Measurements from ENCODE around the gene CPED1. TPM values are rescaled to one million over a fixed set of nuclear protein-coding genes. Genes with fewer than 3 reads are reported as not detected.

CPED1 gene
- total RNA-seq, 1 experiment from 2014 or later, result 1.8 TPM

GRCh38 chr7:121269798-121270197 lies 281.3 kb downstream of the CPED1 start:
- no peak for DNase-seq
- Histone ChIP-seq H3K4me1 (ENCODE audit: insufficient read depth, low read length) (no peaks in the 10 kb centered on the region), H4K20me1 (ENCODE audit: low read length) (no peaks in the 10 kb centered on the region), H3K9ac (ENCODE audit: low read length) (no peak overlapping the region), H3K9me2 (replicated peaks; ENCODE audit: low read length) (no peaks in the 10 kb centered on the region), H3K4me2 (ENCODE audit: low read length) (no peak overlapping the region), H3F3A (ENCODE audit: low read length, unreplicated experiment) (no peaks in the 10 kb centered on the region), H2AFZ (ENCODE audit: low read length) (no peak overlapping the region), H3K4me3 (ENCODE audit: low read length) (no peak overlapping the region), H3K27me3 (ENCODE audit: low read length) (no peaks in the 10 kb centered on the region), H3K27ac (ENCODE audit: low read length) (no peak overlapping the region), H3K36me3 (ENCODE audit: low read depth, low read length) (no peaks in the 10 kb centered on the region), H3K9me3 (ENCODE audit: low read length) (no peaks in the 10 kb centered on the region), H3K79me2 (ENCODE audit: low read length) (no peaks in the 10 kb centered on the region)
- POLR2A ChIA-PET (ENCODE audit: unreplicated experiment), result no interaction called here
- intact Hi-C loops (cut with micrococcal nuclease), result loop anchor here (10.0 kb wide), 1 partner anchor 65 kb away; no protein-coding TSS in a partner anchor
- BruUV-seq (replicated peaks), result no TSS peak
- CTCF ChIA-PET, result no interaction called here
- ATAC-seq, result no peak
- TF ChIP-seq CTCF (conservative IDR thresholded peaks at IDR 0.05; ENCODE audit: low read depth, low read length), result no peak
- no peak for TF ChIP-seq EZH2phosphoT487 (IDR thresholded peaks at IDR 0.05; ENCODE audit: borderline replicate concordance, low read length)
- TF ChIP-seq EZH2 (IDR thresholded peaks at IDR 0.05; ENCODE audit: low read length, unreplicated experiment), result no peak

- POLR2A ChIA-PET (ENCODE audit: unreplicated experiment), result no interaction called here
- Histone ChIP-seq H3K79me2 (ENCODE audit: low read length) (no peaks in the 10 kb centered on the region), H4K20me1 (ENCODE audit: low read length) (no peaks in the 10 kb centered on the region), H3K9me2 (replicated peaks; ENCODE audit: low read length) (no peaks in the 10 kb centered on the region), H3K4me3 (ENCODE audit: low read length) (no peak overlapping the region), H3F3A (ENCODE audit: low read length, unreplicated experiment) (no peaks in the 10 kb centered on the region), H3K9ac (ENCODE audit: low read length) (no peak overlapping the region), H3K27ac (ENCODE audit: low read length) (no peak overlapping the region), H3K4me2 (ENCODE audit: low read length) (no peak overlapping the region), H3K9me3 (ENCODE audit: low read length) (no peaks in the 10 kb centered on the region), H3K4me1 (ENCODE audit: insufficient read depth, low read length) (no peaks in the 10 kb centered on the region), H3K27me3 (ENCODE audit: low read length) (no peaks in the 10 kb centered on the region), H2AFZ (ENCODE audit: low read length) (no peak overlapping the region), H3K36me3 (ENCODE audit: low read depth, low read length) (no peaks in the 10 kb centered on the region)
- intact Hi-C loops (cut with micrococcal nuclease), result loop anchor here (10.0 kb wide), 1 partner anchor 64 kb away; no protein-coding TSS in a partner anchor
- no TSS peak for BruUV-seq (replicated peaks)
- no peak for ATAC-seq
- CTCF ChIA-PET, result no interaction called here
- TF ChIP-seq EZH2phosphoT487 (IDR thresholded peaks at IDR 0.05; ENCODE audit: borderline replicate concordance, low read length) (no peak), CTCF (conservative IDR thresholded peaks at IDR 0.05; ENCODE audit: low read depth, low read length) (no peak), EZH2 (IDR thresholded peaks at IDR 0.05; ENCODE audit: low read length, unreplicated experiment) (no peak)
- DNase-seq, result no peak
Measured at GRCh38 chr7:121271098-121271497, 282.6 kb downstream of the CPED1 start.

GRCh38 chr7:121271916-121272315 lies 283.4 kb downstream of the CPED1 start:
- H3K9me3 ChIP-seq (ENCODE audit: low read length), result no peaks in the 10 kb centered on the region
- no peak overlapping the region for H3K4me2 ChIP-seq (ENCODE audit: low read length)
- no peaks in the 10 kb centered on the region for H3K79me2 ChIP-seq (ENCODE audit: low read length)
- ChIA-PET POLR2A (ENCODE audit: unreplicated experiment) (no interaction called here), CTCF (no interaction called here)
- BruUV-seq (replicated peaks), result no TSS peak
- H2AFZ ChIP-seq (ENCODE audit: low read length), result no peak overlapping the region
- H3K27me3 ChIP-seq (ENCODE audit: low read length), result no peaks in the 10 kb centered on the region
- no peaks in the 10 kb centered on the region for H3K4me1 ChIP-seq (ENCODE audit: insufficient read depth, low read length)
- TF ChIP-seq EZH2 (IDR thresholded peaks at IDR 0.05; ENCODE audit: low read length, unreplicated experiment) (no peak), CTCF (conservative IDR thresholded peaks at IDR 0.05; ENCODE audit: low read depth, low read length) (no peak), EZH2phosphoT487 (IDR thresholded peaks at IDR 0.05; ENCODE audit: borderline replicate concordance, low read length) (no peak)
- no peak for ATAC-seq
- H3K4me3 ChIP-seq (ENCODE audit: low read length), result no peak overlapping the region
- no peaks in the 10 kb centered on the region for H3K9me2 ChIP-seq (replicated peaks; ENCODE audit: low read length)
- H4K20me1 ChIP-seq (ENCODE audit: low read length), result no peaks in the 10 kb centered on the region
- intact Hi-C loops (cut with micrococcal nuclease), result loop anchor here (10.0 kb wide), 1 partner anchor 63 kb away; no protein-coding TSS in a partner anchor
- H3F3A ChIP-seq (ENCODE audit: low read length, unreplicated experiment), result no peaks in the 10 kb centered on the region
- no peak for DNase-seq
- no peak overlapping the region for H3K27ac ChIP-seq (ENCODE audit: low read length)
- no peak overlapping the region for H3K9ac ChIP-seq (ENCODE audit: low read length)
- no peaks in the 10 kb centered on the region for H3K36me3 ChIP-seq (ENCODE audit: low read depth, low read length)

All from PC-3 (cell line).